Smooth muscle cell (in vitro differentiated cells): Measurements from ENCODE around the gene ITK. TPM values are rescaled to one million over a fixed set of nuclear protein-coding genes. Genes with fewer than 3 reads are reported as not detected.

Source experiments
- DNase-seq: peaks from one replicate; lab custom pipeline; 2025; ENCODE audit not compliant: unreplicated experiment; lab: John Stamatoyannopoulos, UW
- H2AFZ ChIP-seq: fragments of 200-600 bp; sonication (generic); 2 replicates; pipeline ENCODE4 v1.6.0; 2016; ENCODE audit warnings: antibody characterized with exemption, low read depth, mild to moderate bottlenecking
- H3F3A ChIP-seq: fragments of 200-600 bp; sonication (generic); 2 replicates; pipeline ENCODE4 v1.6.0; 2017; ENCODE audit warnings: antibody characterized with exemption, low read depth
- H3K27ac ChIP-seq: fragments of 200-600 bp; sonication (generic); 2 replicates; pipeline ENCODE4 v1.5.1; 2016; ENCODE audit warnings: low read depth, mild to moderate bottlenecking
- H3K27me3 ChIP-seq: fragments of 200-600 bp; sonication (generic); 2 replicates; pipeline ENCODE4 v1.6.1; 2016; ENCODE audit warnings: low read depth, mild to moderate bottlenecking
- H3K36me3 ChIP-seq: fragments of 200-600 bp; sonication (generic); 2 replicates; pipeline ENCODE4 v1.5.1; 2016; ENCODE audit warnings: low read depth
- H3K4me1 ChIP-seq: fragments of 200-600 bp; sonication (generic); 2 replicates; pipeline ENCODE4 v1.5.1; 2016; ENCODE audit warnings: low read depth
- H3K4me2 ChIP-seq: fragments of 200-600 bp; sonication (generic); 2 replicates; pipeline ENCODE4 v1.6.0; 2016; ENCODE audit warnings: mild to moderate bottlenecking
- H3K4me3 ChIP-seq: fragments of 200-600 bp; sonication (generic); 2 replicates; pipeline ENCODE4 v1.5.1; 2016; ENCODE audit warnings: mild to moderate bottlenecking
- H3K79me2 ChIP-seq: fragments of 200-600 bp; sonication (generic); 2 replicates; pipeline ENCODE4 v1.6.0; 2016; ENCODE audit warnings: low read depth, mild to moderate bottlenecking
- H3K9ac ChIP-seq: fragments of 200-600 bp; sonication (generic); 2 replicates; pipeline ENCODE4 v1.6.0; 2016; ENCODE audit warnings: low read depth
- H3K9me3 ChIP-seq: fragments of 200-600 bp; sonication (generic); replicated peaks from 2 replicates; pipeline ENCODE4 v1.5.1; 2016; ENCODE audit warnings: low read depth
- H4K20me1 ChIP-seq: fragments of 200-600 bp; sonication (generic); 2 replicates; pipeline ENCODE4 v1.6.0; 2016; ENCODE audit warnings: low read depth
- CTCF ChIP-seq: fragments of 200-600 bp; sonication (generic); IDR thresholded peaks from 2 replicates; pipeline ENCODE4 v1.5.1; 2017; ENCODE audit warnings: borderline replicate concordance, mild to moderate bottlenecking, antibody characterized with exemption; ENCODE audit not compliant: insufficient read depth, poor library complexity, severe bottlenecking
- WGBS: methylation state at CpG from one replicate; pipeline ENCODE4 v1.1.7; 2016; ENCODE audit warnings: low lambda C conversion rate; 5-methylcytosine and 5-hydroxymethylcytosine counted together
- polyA plus RNA-seq: library from polyadenylated mRNA; unstranded; fragments of >200 nt; fragmentation: Nextera tagmentation; extraction: Ambion mirVana; gene quantifications from 2 replicates; pipeline ENCODE4 v1.2.1, GENCODE V29; 2016
- total RNA-seq: library from RNA; depleted of rRNA; stranded (reverse); fragments of >200 nt; gene quantifications from 2 replicates; pipeline ENCODE4 v1.2.3, GENCODE V29; 2014

The ITK gene
- total and polyA plus RNA-seq, 2 experiments from 2014 or later = 0.97 to 1.8 TPM

GRCh38 chr5:157245476-157245875, 64.8 kb downstream of the ITK start:
- H4K20me1 ChIP-seq = no peaks in the 10 kb centered on the region
- no peaks in the 10 kb centered on the region for H3K36me3 ChIP-seq
- H3K79me2 ChIP-seq = no peaks in the 10 kb centered on the region
- TF ChIP-seq CTCF = no peak
- no peak overlapping the region for H3K4me3 ChIP-seq
- DNase-seq = no peak
- 27% methylated on average over 4 of the region's 4 CpGs for WGBS
- peak overlapping the region; percentile 35 for H3K27ac ChIP-seq
- H3F3A ChIP-seq = no peaks in the 10 kb centered on the region
- no peaks in the 10 kb centered on the region for H3K9me3 ChIP-seq
- H3K9ac ChIP-seq = no peak overlapping the region
- H3K4me1 ChIP-seq = no peaks in the 10 kb centered on the region
- no peaks in the 10 kb centered on the region for H3K27me3 ChIP-seq
- H3K4me2 ChIP-seq = no peak overlapping the region
- peak overlapping the region; percentile 40 for H2AFZ ChIP-seq

GRCh38 chr5:157245886-157246285, 65.2 kb downstream of the ITK start:
- 32% methylated on average over 4 of the region's 4 CpGs for WGBS

GRCh38 chr5:157247267-157247666, 66.6 kb downstream of the ITK start:
- TF ChIP-seq CTCF = no peak
- Histone ChIP-seq H2AFZ (no peak overlapping the region), H4K20me1 (no peaks in the 10 kb centered on the region), H3K4me2 (no peak overlapping the region), H3K27ac (no peak overlapping the region), H3K9me3 (no peaks in the 10 kb centered on the region), H3K79me2 (no peaks in the 10 kb centered on the region), H3K27me3 (no peaks in the 10 kb centered on the region), H3K36me3 (no peaks in the 10 kb centered on the region), H3K4me3 (no peak overlapping the region), H3K9ac (no peak overlapping the region), H3K4me1 (no peaks in the 10 kb centered on the region), H3F3A (no peaks in the 10 kb centered on the region)
- no peak for DNase-seq

More at GRCh38 chr5:157245886-157246285, 65.2 kb downstream of the ITK start:
- H3K9me3 ChIP-seq = no peaks in the 10 kb centered on the region
- peak overlapping the region; percentile 35 for H3K27ac ChIP-seq
- no peak overlapping the region for H3K4me3 ChIP-seq
- no peaks in the 10 kb centered on the region for H3K27me3 ChIP-seq
- H2AFZ ChIP-seq = peak overlapping the region; percentile 40
- H3F3A ChIP-seq = no peaks in the 10 kb centered on the region
- no peak for DNase-seq
- H3K79me2 ChIP-seq = no peaks in the 10 kb centered on the region
- no peaks in the 10 kb centered on the region for H4K20me1 ChIP-seq
- no peak overlapping the region for H3K4me2 ChIP-seq
- H3K36me3 ChIP-seq = no peaks in the 10 kb centered on the region
- no peak overlapping the region for H3K9ac ChIP-seq
- no peak for TF ChIP-seq CTCF
- no peaks in the 10 kb centered on the region for H3K4me1 ChIP-seq

- TF ChIP-seq CTCF = no peak
- WGBS = 90% methylated on average over 11 of the region's 11 CpGs
- no peak overlapping the region for H2AFZ ChIP-seq
- no peak overlapping the region for H3K9ac ChIP-seq
- DNase-seq = no peak
- H4K20me1 ChIP-seq = no peaks in the 10 kb centered on the region
- no peaks in the 10 kb centered on the region for H3K4me1 ChIP-seq
- no peaks in the 10 kb centered on the region for H3K79me2 ChIP-seq
- no peaks in the 10 kb centered on the region for H3K36me3 ChIP-seq
- H3K9me3 ChIP-seq = no peaks in the 10 kb centered on the region
- H3K4me2 ChIP-seq = no peak overlapping the region
- no peak overlapping the region for H3K4me3 ChIP-seq
- H3F3A ChIP-seq = no peaks in the 10 kb centered on the region
- H3K27me3 ChIP-seq = no peaks in the 10 kb centered on the region
- no peak overlapping the region for H3K27ac ChIP-seq
Measured at GRCh38 chr5:157248821-157249470, 68.3 kb downstream of the ITK start.
